ENCODE measurements around the gene AP3B1.

The AP3B1 gene

GRCh38 chr5:78002690-78003089 is 291.8 kb downstream of the AP3B1 start:
- DNase-seq (ENCODE audit: low read depth), result no peak

GRCh38 chr5:78001197-78001596 is 293.3 kb downstream of the AP3B1 start:
- no peak for DNase-seq (ENCODE audit: low read depth)

GRCh38 chr5:78000191-78000590 is 294.3 kb downstream of the AP3B1 start:
- no peak for DNase-seq (ENCODE audit: low read depth)

- DNase-seq (ENCODE audit: low read depth), result no peak
Observed at GRCh38 chr5:77999399-77999798, 295.1 kb downstream of the AP3B1 start.

GRCh38 chr5:77996943-77997342 is 297.6 kb downstream of the AP3B1 start:
- no peak for DNase-seq (ENCODE audit: low read depth)

- DNase-seq (ENCODE audit: low read depth), result no peak
Observed at GRCh38 chr5:77995793-77996409, 298.6 kb downstream of the AP3B1 start.

- DNase-seq (ENCODE audit: low read depth), result no peak
Observed at GRCh38 chr5:77994943-77995342, 299.6 kb downstream of the AP3B1 start.

GRCh38 chr5:77993855-77994318 is 300.6 kb downstream of the AP3B1 start:
- DNase-seq (ENCODE audit: low read depth), result no peak

- no peak for DNase-seq (ENCODE audit: low read depth)
Observed at GRCh38 chr5:77993141-77993854, 301.2 kb downstream of the AP3B1 start.

- no peak for DNase-seq (ENCODE audit: low read depth)
Observed at GRCh38 chr5:77991084-77991483, 303.4 kb downstream of the AP3B1 start.

- DNase-seq (ENCODE audit: low read depth), result no peak
Observed at GRCh38 chr5:77990020-77990419, 304.5 kb downstream of the AP3B1 start.

GRCh38 chr5:77987988-77988387 is 306.5 kb downstream of the AP3B1 start:
- no peak for DNase-seq (ENCODE audit: low read depth)

- no peak for DNase-seq (ENCODE audit: low read depth)
Observed at GRCh38 chr5:77987331-77987730, 307.2 kb downstream of the AP3B1 start.

GRCh38 chr5:77986261-77986660 is 308.2 kb downstream of the AP3B1 start:
- no peak for DNase-seq (ENCODE audit: low read depth)

GRCh38 chr5:77985247-77985646 is 309.3 kb downstream of the AP3B1 start:
- DNase-seq (ENCODE audit: low read depth), result no peak

GRCh38 chr5:77984587-77984986 is 309.9 kb downstream of the AP3B1 start:
- DNase-seq (ENCODE audit: low read depth), result no peak

- no peak for DNase-seq (ENCODE audit: low read depth)
Observed at GRCh38 chr5:77983482-77984199, 310.9 kb downstream of the AP3B1 start.

GRCh38 chr5:77981820-77982219 is 312.7 kb downstream of the AP3B1 start:
- no peak for DNase-seq (ENCODE audit: low read depth)

- DNase-seq (ENCODE audit: low read depth), result no peak
Observed at GRCh38 chr5:77974576-77974975, 319.9 kb downstream of the AP3B1 start.

- no peak for DNase-seq (ENCODE audit: low read depth)
Observed at GRCh38 chr5:77973253-77973609, 321.3 kb downstream of the AP3B1 start.

- DNase-seq (ENCODE audit: low read depth), result no peak
Observed at GRCh38 chr5:77972469-77973252, 321.8 kb downstream of the AP3B1 start.

GRCh38 chr5:77971776-77972468 is 322.6 kb downstream of the AP3B1 start:
- no peak for DNase-seq (ENCODE audit: low read depth)
